Sigmoid colon (tissue), 4 donors: ENCODE data around the gene PRKACG.

Experiments
- CTCF ChIP-seq, 4 experiments: fragments of 450-650 bp in 3 of 4; fragments of 200-600 bp in 1 of 4; IDR thresholded peaks; one replicate each; pipeline ENCODE4 v1.5.1; 2016 to 2019; ENCODE audit warnings: antibody characterized with exemption in 4 of 4, mild to moderate bottlenecking in 3 of 4, moderate library complexity in 2 of 4
- POLR2AphosphoS5 ChIP-seq, 4 donors: sonication (generic); formaldehyde crosslinking; IDR thresholded peaks; one replicate each; pipeline ENCODE4 v1.6.1; 2017; ENCODE audit warnings: antibody characterized with exemption in 4 of 4

GRCh38 chr9:68991457-68991856, 22.5 kb downstream of the PRKACG start:
- TF ChIP-seq CTCF (IDR thresholded peaks at IDR 0.05) (no peak), POLR2AphosphoS5 (IDR thresholded peaks at IDR 0.05) (no peak)
